Right lobe of liver (tissue), 6 donors: ENCODE results near the gene ATXN10. TPM values are rescaled to one million over a fixed set of nuclear protein-coding genes. Genes with fewer than 3 reads are reported as not detected.
A peak's percentile ranks its signal among the peaks of the same experiment; 100 is the strongest.

Source experiments
- ATAC-seq, 4 donors: fragments of 200-7000 bp; cut with Tn5 transposase; one replicate each; pipeline ENCODE4 v1.9.1; 2020; ENCODE audit warnings: mild to moderate bottlenecking in 4 of 4, moderate library complexity in 4 of 4
- DNase-seq, 3 donors: peaks; one replicate each; pipeline ENCODE4 v3.0.0-alpha.2; 2020
- H3K27ac ChIP-seq, 3 donors: fragments of 200-600 bp; one replicate each; pipeline ENCODE4 v1.8.0; 2022
- H3K27me3 ChIP-seq, 2 donors: fragments of 200-600 bp; one replicate each; pipeline ENCODE4 v1.8.0; 2022
- H3K36me3 ChIP-seq, 4 donors: fragments of 200-600 bp; sonication (generic) in 1 of 4; one replicate each; pipeline versions ENCODE4 v1.5.1 to v1.8.0; 2017 to 2022; ENCODE audit warnings: control low read depth in 1 of 4
- H3K4me1 ChIP-seq, 4 donors: fragments of 200-600 bp; sonication (generic) in 1 of 4; one replicate each; pipeline versions ENCODE4 v1.5.1 to v1.8.0; 2017 to 2022; ENCODE audit warnings: control low read depth in 1 of 4
- H3K4me3 ChIP-seq, 3 donors: fragments of 200-600 bp; one replicate each; pipeline ENCODE4 v1.8.0; 2022
- H3K9me3 ChIP-seq, 4 donors: fragments of 200-600 bp; sonication (generic) in 1 of 4; one replicate each; pipeline versions ENCODE4 v1.5.1 to v1.8.0; 2017 to 2022; ENCODE audit warnings: control low read depth in 1 of 4
- POLR2A ChIP-seq: fragments of 450-650 bp; IDR thresholded peaks from one replicate; pipeline ENCODE4 v1.6.1; 2017; ENCODE audit warnings: antibody characterized with exemption, mild to moderate bottlenecking
- WGBS: methylation state at CpG from one replicate; pipeline ENCODE4 v1.1.6; 2018; ENCODE audit warnings: low coverage, low lambda C conversion rate; ENCODE audit not compliant: insufficient coverage; ENCODE audit errors: missing lambda C conversion rate; 5-methylcytosine and 5-hydroxymethylcytosine counted together
- intact Hi-C, 2 donors: fragments of 100-400 bp; cut with DNase I; formaldehyde crosslinking; loops; one replicate each; pipeline versions ENCODE4 v1.11.2 to v1.14.1; 2022
- total RNA-seq, 6 experiments: library from RNA; depleted of rRNA in 2 of 6; stranded (reverse); fragments of >200 nt in 2 of 6; fragmentation: NEBNext Ultra II Directional in 3 of 6; extraction: Animal tissue kit (Norgen Biotek cat#: 25700) in 3 of 6; gene quantifications; one replicate each; pipeline versions ENCODE4 v1.1.0 to v1.2.4, GENCODE V29; 2016 to 2023
- TF ChIP-seq, protein P1 (sequence below), 4 donors: fragments of 200-600 bp in 3 of 4; fragments of 450-650 bp in 1 of 4; IDR thresholded peaks; one replicate each; pipeline versions ENCODE4 v1.5.1 to v1.8.0; 2016 to 2022; ENCODE audit warnings: antibody characterized with exemption in 4 of 4, mild to moderate bottlenecking in 2 of 4
- donor health status: DM: no; HTN: yes; CAD: no.
- donor health status: DM: no; HTN: no; CAD: no.
- donor health status: DM: no; HTN: no; CAD: no.
- donor health status: DM: no; HTN: yes; CAD: no.
- donor health status: DM: no; HTN: yes; CAD: no.

ATXN10 gene
- total RNA-seq, 6 experiments from 2014 or later = 70.0 to 118 (median 84.3) TPM

DNA sequence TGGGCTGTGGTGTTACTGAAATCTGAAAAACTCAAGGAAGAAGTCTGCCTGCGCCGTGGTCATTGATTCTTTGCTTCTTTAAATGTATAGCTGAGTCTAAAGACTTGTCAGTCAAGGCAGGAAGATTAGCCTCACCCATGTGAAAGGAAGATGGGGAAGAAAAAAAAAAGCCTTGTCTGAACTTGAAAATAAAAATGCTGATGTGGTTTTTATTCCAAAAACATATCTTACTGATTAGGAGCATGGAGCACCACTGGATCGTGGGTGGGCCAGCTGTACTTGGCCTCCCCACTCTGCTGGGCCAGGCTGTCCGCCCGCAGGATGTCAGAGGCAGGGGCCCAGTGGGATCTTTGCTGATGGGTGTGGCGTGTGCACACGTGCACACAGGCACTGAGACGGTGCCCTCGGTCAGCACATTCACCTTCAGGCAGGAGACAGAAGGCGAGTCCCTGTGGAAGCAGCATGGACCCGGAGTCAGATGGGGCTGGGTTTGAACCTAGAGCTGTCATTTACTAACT, 193.4 kb downstream of the ATXN10 start:
- intact Hi-C loops = loop anchor here in 1 of 2 donors (10.0 kb wide), 1 partner anchor 220 kb away; no protein-coding TSS in a partner anchor
- no peaks in the 10 kb centered on the region for H3K36me3 ChIP-seq
- no peak overlapping the region for H3K27ac ChIP-seq
- no peak overlapping the region for H3K4me3 ChIP-seq
- no peaks in the 10 kb centered on the region for H3K27me3 ChIP-seq
- no peak for TF ChIP-seq POLR2A
- TF ChIP-seq, protein P1, sequence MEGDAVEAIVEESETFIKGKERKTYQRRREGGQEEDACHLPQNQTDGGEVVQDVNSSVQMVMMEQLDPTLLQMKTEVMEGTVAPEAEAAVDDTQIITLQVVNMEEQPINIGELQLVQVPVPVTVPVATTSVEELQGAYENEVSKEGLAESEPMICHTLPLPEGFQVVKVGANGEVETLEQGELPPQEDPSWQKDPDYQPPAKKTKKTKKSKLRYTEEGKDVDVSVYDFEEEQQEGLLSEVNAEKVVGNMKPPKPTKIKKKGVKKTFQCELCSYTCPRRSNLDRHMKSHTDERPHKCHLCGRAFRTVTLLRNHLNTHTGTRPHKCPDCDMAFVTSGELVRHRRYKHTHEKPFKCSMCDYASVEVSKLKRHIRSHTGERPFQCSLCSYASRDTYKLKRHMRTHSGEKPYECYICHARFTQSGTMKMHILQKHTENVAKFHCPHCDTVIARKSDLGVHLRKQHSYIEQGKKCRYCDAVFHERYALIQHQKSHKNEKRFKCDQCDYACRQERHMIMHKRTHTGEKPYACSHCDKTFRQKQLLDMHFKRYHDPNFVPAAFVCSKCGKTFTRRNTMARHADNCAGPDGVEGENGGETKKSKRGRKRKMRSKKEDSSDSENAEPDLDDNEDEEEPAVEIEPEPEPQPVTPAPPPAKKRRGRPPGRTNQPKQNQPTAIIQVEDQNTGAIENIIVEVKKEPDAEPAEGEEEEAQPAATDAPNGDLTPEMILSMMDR (IDR thresholded peaks at IDR 0.05) = no peak
- 84% methylated on average over 5 of the region's 11 CpGs for WGBS
- ATAC-seq = no peak
- no peak for DNase-seq
- peaks cover 0 to 14% (median 0%) of the 10 kb centered on the region in 4 donors for H3K4me1 ChIP-seq
- no peaks in the 10 kb centered on the region for H3K9me3 ChIP-seq

DNA sequence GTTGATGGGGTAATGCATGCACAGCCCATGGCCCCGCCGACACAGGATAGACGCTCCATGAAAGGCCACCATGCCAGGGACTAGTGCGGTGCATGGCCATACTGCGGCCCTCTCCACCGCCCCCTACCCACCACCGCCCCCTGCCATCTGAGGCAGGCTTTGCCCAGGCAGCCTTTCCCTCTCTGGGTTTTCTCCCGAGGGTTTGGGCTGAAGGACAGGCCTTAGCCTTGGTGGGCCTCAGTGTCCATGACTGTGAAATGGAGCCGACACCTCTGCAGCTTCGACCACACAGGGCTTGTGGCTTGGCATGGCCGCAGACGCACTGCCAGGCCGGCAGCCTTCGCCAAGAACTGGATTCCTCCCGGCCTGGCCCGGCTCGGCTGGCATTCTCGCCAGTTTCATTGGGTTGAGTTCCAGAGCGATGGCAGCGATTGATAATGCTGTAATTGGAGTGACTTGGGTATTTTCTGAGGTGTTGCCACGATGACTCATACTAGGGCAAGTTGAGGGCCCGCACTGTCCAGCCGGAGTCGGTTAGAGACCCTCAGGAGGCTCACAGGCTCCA, 194.0 kb downstream of the ATXN10 start:
- no peaks in the 10 kb centered on the region for H3K36me3 ChIP-seq
- H3K27ac ChIP-seq = no peak overlapping the region
- peaks cover 0 to 14% (median 0%) of the 10 kb centered on the region in 4 donors for H3K4me1 ChIP-seq
- H3K9me3 ChIP-seq = no peaks in the 10 kb centered on the region
- no peaks in the 10 kb centered on the region for H3K27me3 ChIP-seq
- no peak overlapping the region for H3K4me3 ChIP-seq
- no peak for DNase-seq
- no CpG with 5 or more reads among the region's 24 CpGs for WGBS
- TF ChIP-seq, protein P1 (IDR thresholded peaks at IDR 0.05) = no peak
- no peak for ATAC-seq
- intact Hi-C loops = loop anchor here in 1 of 2 donors (10.0 kb wide), 1 partner anchor 221 kb away; no protein-coding TSS in a partner anchor

DNA sequence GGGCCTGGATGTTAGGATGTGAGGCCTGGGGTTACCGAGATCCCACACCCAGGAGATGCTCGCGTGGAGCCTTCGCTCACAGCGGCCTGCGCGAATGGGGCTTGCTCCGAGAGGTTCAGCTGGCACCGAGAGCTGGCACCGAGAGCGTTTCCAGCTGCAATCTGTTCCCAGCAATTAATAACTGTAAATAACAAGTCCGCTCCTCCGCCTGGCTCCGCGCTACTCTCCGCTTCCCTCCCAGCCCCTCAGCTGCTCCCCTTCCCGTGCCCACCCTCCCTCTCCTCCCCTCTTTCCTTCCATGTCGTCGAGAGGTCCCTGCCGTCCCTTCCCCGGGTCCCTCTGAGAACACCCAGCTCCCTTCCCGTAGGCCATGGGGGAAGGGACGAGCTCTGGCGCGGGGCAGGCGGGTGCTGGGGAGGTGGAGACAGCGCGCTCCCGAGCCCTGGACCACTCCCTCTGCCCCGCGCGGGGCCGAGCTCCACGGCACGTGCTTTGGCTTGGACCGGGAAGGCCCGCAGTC, 194.6 kb downstream of the ATXN10 start:
- H3K36me3 ChIP-seq = no peaks in the 10 kb centered on the region
- no peak for DNase-seq
- no peaks in the 10 kb centered on the region for H3K27me3 ChIP-seq
- H3K27ac ChIP-seq = no peak overlapping the region
- H3K4me3 ChIP-seq = no peak overlapping the region
- peaks cover 0 to 14% (median 0%) of the 10 kb centered on the region in 4 donors for H3K4me1 ChIP-seq
- TF ChIP-seq, protein P1 (IDR thresholded peaks at IDR 0.05) = no peak
- TF ChIP-seq POLR2A = no peak
- H3K9me3 ChIP-seq = no peaks in the 10 kb centered on the region
- intact Hi-C loops = loop anchor here in 1 of 2 donors (10.0 kb wide), 1 partner anchor 221 kb away; no protein-coding TSS in a partner anchor
- no peak for ATAC-seq
- 28% methylated on average over 16 of the region's 37 CpGs for WGBS

DNA sequence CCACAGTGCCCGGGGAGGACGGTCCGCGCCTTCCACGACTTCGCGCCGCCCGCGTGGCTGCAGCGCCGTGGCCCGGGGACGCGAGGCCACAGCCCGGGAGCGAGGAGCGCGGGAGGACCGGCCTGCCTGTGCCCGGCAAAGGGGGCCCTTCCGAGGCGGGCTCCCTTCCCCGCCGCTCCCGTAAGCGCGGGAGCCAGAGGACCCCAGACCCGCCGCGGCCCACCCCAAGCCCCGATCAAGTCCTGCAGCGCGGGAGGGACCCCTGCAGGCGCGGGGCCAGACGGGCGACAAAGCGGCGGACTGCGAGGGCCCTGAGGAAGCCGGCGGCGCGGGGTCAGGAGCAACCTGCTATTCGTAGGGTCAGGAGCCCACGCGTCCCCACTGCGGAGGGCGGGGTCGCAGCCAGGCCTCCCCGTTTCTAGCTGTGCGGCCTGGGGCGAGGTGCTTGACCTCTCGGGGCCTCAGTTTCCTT, 195.0 kb downstream of the ATXN10 start:
- peaks cover 0 to 14% (median 0%) of the 10 kb centered on the region in 4 donors for H3K4me1 ChIP-seq
- no peak for ATAC-seq
- H3K9me3 ChIP-seq = no peaks in the 10 kb centered on the region
- peak in 1 of 3 donors; percentile 17 for DNase-seq
- TF ChIP-seq, protein P1 (IDR thresholded peaks at IDR 0.05) = no peak
- no peak for TF ChIP-seq POLR2A
- H3K27ac ChIP-seq = no peak overlapping the region
- 0% methylated on average over 7 of the region's 55 CpGs for WGBS
- H3K4me3 ChIP-seq = no peak overlapping the region
- no peaks in the 10 kb centered on the region for H3K36me3 ChIP-seq
- H3K27me3 ChIP-seq = no peaks in the 10 kb centered on the region
- intact Hi-C loops = loop anchor here in 1 of 2 donors (10.0 kb wide), 1 partner anchor 222 kb away; no protein-coding TSS in a partner anchor
